GM19455 (cell line): ENCODE results near the gene IKBKE.

ENCODE experiments used
- ATAC-seq: cut with Tn5 transposase; IDR thresholded peaks from one replicate; pipeline ENCODE4 v1.9.1; 2021; ENCODE audit not compliant: unreplicated experiment

IKBKE gene

GRCh38 chr1:206538901-206539640 is 68.8 kb downstream of the IKBKE start:
- ATAC-seq = no peak

DNA sequence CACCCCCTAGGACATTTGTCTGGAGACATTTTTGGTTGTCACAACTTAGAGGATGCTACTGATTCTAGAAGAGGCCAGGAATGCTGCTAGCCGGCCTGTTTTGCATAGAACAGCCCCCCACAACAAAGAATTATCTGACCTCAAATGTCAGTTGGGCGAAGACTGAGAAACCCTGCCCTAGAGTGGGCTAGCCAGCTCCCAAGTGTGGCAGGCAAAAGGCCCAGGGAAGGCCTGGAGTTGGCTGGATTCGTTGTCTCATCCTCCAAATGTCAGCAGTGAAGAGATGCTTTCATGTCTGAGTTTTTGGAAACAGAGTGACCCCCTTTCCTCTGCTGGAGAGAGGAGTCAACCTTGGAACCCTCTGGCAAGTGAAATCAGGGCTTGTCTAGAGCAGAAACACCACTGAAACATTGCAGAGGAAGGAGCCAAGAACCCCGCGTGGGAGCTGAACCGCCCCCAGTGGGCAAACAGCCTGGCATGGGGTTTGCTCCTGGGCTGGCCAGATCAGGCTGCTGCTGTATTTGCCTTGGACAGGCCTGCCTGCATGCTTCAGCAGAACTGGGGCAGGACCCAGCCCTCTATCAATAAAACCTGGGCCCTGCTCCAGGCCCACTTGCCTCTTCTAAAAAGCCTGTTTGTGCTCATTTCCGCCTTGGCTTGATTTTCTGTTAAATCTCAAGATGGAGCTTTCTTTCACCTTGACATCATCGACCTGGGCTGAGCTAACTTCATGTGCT is 69.9 kb downstream of the IKBKE start:
- no peak for ATAC-seq

DNA sequence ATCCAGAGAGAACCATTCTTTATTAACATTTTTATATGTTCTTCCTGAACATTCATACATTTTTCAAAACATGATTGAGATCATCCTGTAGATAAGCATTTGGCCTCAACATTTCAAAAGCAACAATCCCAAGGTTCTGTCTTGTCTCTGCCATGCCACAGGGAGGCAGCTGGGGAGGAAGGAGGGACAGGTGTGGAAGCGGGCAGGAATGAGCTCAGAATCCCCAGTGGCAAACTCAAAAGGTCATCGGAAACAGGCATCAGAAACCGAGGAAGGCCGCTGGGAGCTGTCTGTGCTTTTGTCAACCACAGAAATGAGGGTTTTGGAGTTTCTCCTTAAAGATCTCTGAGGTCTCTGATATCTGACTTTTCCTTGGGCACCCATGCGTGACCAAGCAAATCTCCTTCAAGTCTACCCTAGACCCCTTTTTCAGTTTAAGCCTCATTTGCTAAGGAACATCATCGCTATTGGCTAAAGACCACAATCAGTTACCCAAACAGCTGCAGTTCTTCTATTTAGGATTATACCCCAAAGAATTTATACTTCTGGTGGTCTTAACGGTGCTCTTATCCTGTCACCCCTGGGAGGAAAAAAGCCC is 71.1 kb downstream of the IKBKE start:
- no peak for ATAC-seq

DNA sequence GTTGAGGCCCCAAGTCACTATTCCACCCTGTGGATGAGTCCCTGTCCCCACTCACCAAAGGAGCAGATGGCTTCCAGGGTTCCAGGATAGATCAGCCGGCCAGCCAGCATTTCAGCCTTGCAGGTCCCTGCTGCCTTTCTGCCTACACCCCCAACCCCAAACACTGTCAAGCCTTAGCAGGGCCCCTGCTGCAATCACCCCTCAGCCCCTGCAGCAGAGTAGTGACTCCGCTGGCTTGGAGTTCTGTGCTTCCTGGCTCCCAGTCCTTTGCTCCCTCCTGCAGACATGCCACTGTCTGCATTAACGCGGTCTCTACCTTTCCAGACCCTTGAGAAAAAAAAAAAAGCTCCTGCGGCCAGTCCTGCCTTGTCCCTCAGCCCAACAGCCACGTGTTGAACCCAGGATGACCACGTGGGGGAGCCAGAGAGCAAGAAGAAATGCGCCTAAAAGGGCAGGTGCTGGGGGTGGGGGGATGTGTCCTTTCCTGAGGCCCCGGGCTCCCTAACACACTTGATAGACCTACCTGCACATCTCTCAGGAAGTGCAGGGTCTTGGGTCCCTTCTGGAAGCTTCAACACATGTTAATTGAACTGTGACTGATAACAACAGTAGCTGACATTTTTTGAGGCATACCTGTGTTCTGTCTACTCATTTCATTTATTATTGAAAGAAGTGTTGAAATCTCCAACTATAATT is 74.4 kb downstream of the IKBKE start:
- no peak for ATAC-seq

- no peak for ATAC-seq
These were observed 75.1 kb downstream of the IKBKE start for GRCh38 chr1:206545351-206545750.
